C4-2B (cell line): ENCODE measurements around the gene KAZN.

ENCODE experiments used
- ZFX ChIP-seq: fragments of 450-650 bp; IDR thresholded peaks from 2 replicates; pipeline ENCODE4 v1.6.1; 2017
- TF ChIP-seq, protein P1 (sequence below): fragments of 450-650 bp; conservative IDR thresholded peaks from 2 replicates; pipeline ENCODE4 v1.5.1; 2017; ENCODE audit warnings: mild to moderate bottlenecking

DNA sequence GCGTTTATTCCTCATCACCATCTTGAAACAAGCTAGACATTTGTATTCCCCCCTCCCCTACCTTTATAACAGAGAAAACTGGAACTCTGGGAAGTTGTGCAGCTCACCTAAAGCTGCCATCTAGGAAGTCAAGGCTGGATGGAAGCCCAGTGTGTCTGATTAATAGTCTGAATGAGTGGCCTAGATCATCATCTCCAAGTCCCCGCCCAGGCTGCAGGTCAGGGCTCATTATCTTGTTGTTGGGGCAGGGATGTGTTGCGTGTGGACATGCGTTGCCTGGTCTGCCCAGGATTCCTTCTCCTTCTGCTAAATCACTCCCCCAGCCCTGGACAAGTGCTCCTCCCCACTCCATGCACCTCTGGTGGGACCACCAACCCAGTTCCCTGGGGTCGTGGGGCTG, 14.7 kb upstream of the KAZN start:
- TF ChIP-seq, protein P1, sequence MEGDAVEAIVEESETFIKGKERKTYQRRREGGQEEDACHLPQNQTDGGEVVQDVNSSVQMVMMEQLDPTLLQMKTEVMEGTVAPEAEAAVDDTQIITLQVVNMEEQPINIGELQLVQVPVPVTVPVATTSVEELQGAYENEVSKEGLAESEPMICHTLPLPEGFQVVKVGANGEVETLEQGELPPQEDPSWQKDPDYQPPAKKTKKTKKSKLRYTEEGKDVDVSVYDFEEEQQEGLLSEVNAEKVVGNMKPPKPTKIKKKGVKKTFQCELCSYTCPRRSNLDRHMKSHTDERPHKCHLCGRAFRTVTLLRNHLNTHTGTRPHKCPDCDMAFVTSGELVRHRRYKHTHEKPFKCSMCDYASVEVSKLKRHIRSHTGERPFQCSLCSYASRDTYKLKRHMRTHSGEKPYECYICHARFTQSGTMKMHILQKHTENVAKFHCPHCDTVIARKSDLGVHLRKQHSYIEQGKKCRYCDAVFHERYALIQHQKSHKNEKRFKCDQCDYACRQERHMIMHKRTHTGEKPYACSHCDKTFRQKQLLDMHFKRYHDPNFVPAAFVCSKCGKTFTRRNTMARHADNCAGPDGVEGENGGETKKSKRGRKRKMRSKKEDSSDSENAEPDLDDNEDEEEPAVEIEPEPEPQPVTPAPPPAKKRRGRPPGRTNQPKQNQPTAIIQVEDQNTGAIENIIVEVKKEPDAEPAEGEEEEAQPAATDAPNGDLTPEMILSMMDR, result no peak
- TF ChIP-seq ZFX, result no peak
